Activated B cell treated with CpG ODN at 0.5 μM for 24 hours (primary cell): Measurements from ENCODE around the gene GP5. TPM values are rescaled to one million over a fixed set of nuclear protein-coding genes. Genes with fewer than 3 reads are reported as not detected.

ENCODE experiments used
- ATAC-seq: fragments of 200-7000 bp; cut with Tn5 transposase; one replicate; pipeline ENCODE4 v1.10.0; 2021; ENCODE audit warnings: low read depth, mild to moderate bottlenecking, moderate library complexity
- CTCF ChIA-PET: fragments of 350-600 bp; sonication (Branson Sonifier 250); formaldehyde crosslinking; loops from one replicate; lab custom pipeline; 2021; ENCODE audit warnings: antibody characterized with exemption; lab: Charles Lee
- POLR2A ChIA-PET: fragments of 350-600 bp; sonication (Branson Sonifier 250); formaldehyde crosslinking; loops from one replicate; lab custom pipeline; 2021; ENCODE audit warnings: antibody characterized with exemption; lab: Charles Lee
- DNase-seq: peaks from one replicate; pipeline ENCODE4 v3.0.0; 2022
- H3K27ac Mint-ChIP-seq: one replicate; pipeline ENCODE4 v1.8.0; 2020; ENCODE audit warnings: mixed read lengths
- H3K27me3 Mint-ChIP-seq: one replicate; pipeline ENCODE4 v1.8.0; 2021; ENCODE audit warnings: mixed read lengths
- H3K36me3 Mint-ChIP-seq: one replicate; pipeline ENCODE4 v1.8.0; 2021; ENCODE audit warnings: low read depth, mixed read lengths
- H3K4me1 Mint-ChIP-seq: one replicate; pipeline ENCODE4 v1.8.0; 2021; ENCODE audit warnings: mixed read lengths
- H3K4me3 Mint-ChIP-seq: one replicate; pipeline ENCODE4 v1.8.0; 2020; ENCODE audit warnings: mild to moderate bottlenecking, mixed read lengths
- H3K9me3 Mint-ChIP-seq: one replicate; pipeline ENCODE4 v1.8.0; 2020; ENCODE audit warnings: mixed read lengths
- intact Hi-C: fragments of 100-400 bp; cut with micrococcal nuclease; formaldehyde crosslinking; loops from one replicate; pipeline ENCODE4 v1.15.1; 2024
- total RNA-seq: library from RNA; stranded (reverse); gene quantifications from 2 replicates; pipeline ENCODE4 v1.2.3, GENCODE V29; 2022
- TF ChIP-seq, protein P1 (sequence below): fragments of 200-600 bp; IDR thresholded peaks from one replicate; pipeline ENCODE4 v1.8.0; 2022; ENCODE audit warnings: antibody characterized with exemption, mild to moderate bottlenecking

The GP5 gene, protein sequence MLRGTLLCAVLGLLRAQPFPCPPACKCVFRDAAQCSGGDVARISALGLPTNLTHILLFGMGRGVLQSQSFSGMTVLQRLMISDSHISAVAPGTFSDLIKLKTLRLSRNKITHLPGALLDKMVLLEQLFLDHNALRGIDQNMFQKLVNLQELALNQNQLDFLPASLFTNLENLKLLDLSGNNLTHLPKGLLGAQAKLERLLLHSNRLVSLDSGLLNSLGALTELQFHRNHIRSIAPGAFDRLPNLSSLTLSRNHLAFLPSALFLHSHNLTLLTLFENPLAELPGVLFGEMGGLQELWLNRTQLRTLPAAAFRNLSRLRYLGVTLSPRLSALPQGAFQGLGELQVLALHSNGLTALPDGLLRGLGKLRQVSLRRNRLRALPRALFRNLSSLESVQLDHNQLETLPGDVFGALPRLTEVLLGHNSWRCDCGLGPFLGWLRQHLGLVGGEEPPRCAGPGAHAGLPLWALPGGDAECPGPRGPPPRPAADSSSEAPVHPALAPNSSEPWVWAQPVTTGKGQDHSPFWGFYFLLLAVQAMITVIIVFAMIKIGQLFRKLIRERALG
- total RNA-seq, result 0.18 and 0.22 TPM in 2 replicates

DNA sequence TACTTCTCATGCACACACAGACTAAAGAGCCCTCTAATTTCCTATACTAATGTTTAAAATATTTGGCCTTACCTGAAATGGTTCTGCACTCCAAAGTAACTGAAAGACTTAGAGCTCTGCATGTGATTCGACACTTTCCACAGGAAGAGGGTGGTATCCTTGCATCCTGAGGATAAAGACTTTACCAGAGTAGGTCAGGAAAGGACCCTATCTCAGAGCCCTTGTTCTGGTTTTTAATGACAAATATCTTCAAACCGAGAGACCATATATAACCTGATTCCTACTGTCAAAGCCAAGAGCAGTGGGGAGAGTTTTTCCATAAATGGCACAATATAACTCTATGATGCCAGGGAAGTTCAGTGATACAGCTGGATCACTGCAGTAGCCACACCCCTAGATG, at the start of gene GP5:
Gene GP5 (minus strand): TSS at position 101 of the 400 bp plus-strand sequence. CDS start 984 bp downstream, outside the sequence.
- no peak for ATAC-seq
- Mint-ChIP-seq H3K36me3 (peaks cover 2% of the 10 kb centered on the region), H3K9me3 (no peaks in the 10 kb centered on the region), H3K27ac (no peak within 1 kb of the TSS), H3K4me3 (peak within 1 kb of the TSS; percentile 73), H3K27me3 (peaks cover 25% of the 10 kb centered on the region), H3K4me1 (peaks cover 32% of the 10 kb centered on the region)
- DNase-seq, result no peak
- TF ChIP-seq, protein P1, sequence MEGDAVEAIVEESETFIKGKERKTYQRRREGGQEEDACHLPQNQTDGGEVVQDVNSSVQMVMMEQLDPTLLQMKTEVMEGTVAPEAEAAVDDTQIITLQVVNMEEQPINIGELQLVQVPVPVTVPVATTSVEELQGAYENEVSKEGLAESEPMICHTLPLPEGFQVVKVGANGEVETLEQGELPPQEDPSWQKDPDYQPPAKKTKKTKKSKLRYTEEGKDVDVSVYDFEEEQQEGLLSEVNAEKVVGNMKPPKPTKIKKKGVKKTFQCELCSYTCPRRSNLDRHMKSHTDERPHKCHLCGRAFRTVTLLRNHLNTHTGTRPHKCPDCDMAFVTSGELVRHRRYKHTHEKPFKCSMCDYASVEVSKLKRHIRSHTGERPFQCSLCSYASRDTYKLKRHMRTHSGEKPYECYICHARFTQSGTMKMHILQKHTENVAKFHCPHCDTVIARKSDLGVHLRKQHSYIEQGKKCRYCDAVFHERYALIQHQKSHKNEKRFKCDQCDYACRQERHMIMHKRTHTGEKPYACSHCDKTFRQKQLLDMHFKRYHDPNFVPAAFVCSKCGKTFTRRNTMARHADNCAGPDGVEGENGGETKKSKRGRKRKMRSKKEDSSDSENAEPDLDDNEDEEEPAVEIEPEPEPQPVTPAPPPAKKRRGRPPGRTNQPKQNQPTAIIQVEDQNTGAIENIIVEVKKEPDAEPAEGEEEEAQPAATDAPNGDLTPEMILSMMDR, result no peak
- ChIA-PET POLR2A (no interaction called here), CTCF (no interaction called here)
- intact Hi-C loops, result no loop called here

DNA sequence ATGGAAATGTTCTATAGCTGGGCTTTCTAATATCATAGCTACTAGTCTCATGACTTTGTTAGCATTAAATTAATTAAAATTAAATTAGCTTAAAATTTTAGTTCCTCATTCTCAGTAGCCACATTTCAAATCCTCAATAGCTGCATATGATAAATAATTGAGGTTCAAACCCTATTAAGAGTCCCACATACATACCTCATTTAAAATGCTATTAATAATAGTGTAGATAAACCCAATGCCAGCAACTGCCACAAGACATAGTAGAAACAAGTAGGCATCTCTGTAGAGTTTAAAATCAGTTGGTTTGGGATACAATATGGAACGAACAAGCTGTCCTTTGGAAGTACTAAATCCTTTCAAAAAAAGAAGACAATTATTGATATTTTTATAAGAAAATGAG, 48.6 kb upstream of the GP5 start:
- peaks cover 74% of the 10 kb centered on the region for H3K36me3 Mint-ChIP-seq
- H3K27ac Mint-ChIP-seq, result no peak overlapping the region
- H3K27me3 Mint-ChIP-seq, result no peaks in the 10 kb centered on the region
- no peak overlapping the region for H3K4me3 Mint-ChIP-seq
- peaks cover 6% of the 10 kb centered on the region for H3K4me1 Mint-ChIP-seq
- ChIA-PET POLR2A (interaction anchor here (0.6 kb wide), 2 partner anchors 114 to 151 kb away, joined by 3 read pairs; no protein-coding TSS in a partner anchor), CTCF (no interaction called here)
- no peaks in the 10 kb centered on the region for H3K9me3 Mint-ChIP-seq
- no peak for ATAC-seq
- TF ChIP-seq, protein P1, result no peak
- no peak for DNase-seq
- intact Hi-C loops, result no loop called here

DNA sequence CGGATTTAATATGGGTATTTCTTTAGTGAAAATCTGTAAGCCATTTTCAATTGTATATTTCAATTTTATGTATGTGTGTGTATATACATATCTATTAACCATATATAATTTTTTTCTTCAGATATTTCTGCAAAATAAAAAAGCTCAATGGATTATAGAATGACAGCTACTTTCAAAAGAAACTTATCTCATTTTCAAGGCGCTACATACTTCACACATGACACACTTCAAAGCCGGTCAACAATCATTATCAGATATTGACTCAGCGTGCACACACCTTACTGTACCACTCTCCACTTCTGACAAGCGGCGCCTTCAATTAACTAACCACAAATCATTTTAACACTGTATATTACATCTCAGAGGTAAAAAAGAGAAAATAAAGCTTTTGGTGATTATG, 48.1 kb upstream of the GP5 start:
- Mint-ChIP-seq H3K4me1 (peaks cover 6% of the 10 kb centered on the region), H3K4me3 (no peak overlapping the region), H3K27me3 (no peaks in the 10 kb centered on the region), H3K36me3 (peaks cover 74% of the 10 kb centered on the region), H3K9me3 (no peaks in the 10 kb centered on the region), H3K27ac (no peak overlapping the region)
- ChIA-PET CTCF (no interaction called here), POLR2A (no interaction called here)
- TF ChIP-seq, protein P1, result no peak
- intact Hi-C loops, result no loop called here
- no peak for ATAC-seq
- DNase-seq, result no peak

DNA sequence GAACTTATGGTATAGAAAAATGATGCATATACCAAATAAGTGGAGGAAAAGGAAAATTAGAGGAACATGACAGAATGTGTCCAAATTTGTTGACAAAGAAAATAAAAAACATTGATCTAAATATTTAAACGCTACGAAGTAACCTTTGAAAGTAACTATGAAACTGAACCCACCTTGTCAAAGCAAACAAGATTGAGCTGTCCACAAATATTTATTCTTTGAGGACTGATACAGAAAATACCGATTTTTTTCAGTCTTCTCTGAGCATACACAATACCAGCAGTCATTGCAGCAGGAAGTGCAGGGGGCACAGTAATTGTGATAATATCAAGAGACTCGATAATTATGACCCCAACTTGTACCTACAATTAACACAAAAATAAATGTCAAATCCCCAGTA, 47.7 kb upstream of the GP5 start:
- H3K36me3 Mint-ChIP-seq, result peaks cover 75% of the 10 kb centered on the region
- DNase-seq, result no peak
- ChIA-PET CTCF (interaction anchor here (0.9 kb wide), 1 partner anchor 114 kb away, joined by 3 read pairs; no protein-coding TSS in a partner anchor), POLR2A (no interaction called here)
- no peaks in the 10 kb centered on the region for H3K9me3 Mint-ChIP-seq
- intact Hi-C loops, result no loop called here
- TF ChIP-seq, protein P1, result no peak
- no peak overlapping the region for H3K4me3 Mint-ChIP-seq
- no peaks in the 10 kb centered on the region for H3K27me3 Mint-ChIP-seq
- peaks cover 6% of the 10 kb centered on the region for H3K4me1 Mint-ChIP-seq
- no peak for ATAC-seq
- H3K27ac Mint-ChIP-seq, result no peak overlapping the region

DNA sequence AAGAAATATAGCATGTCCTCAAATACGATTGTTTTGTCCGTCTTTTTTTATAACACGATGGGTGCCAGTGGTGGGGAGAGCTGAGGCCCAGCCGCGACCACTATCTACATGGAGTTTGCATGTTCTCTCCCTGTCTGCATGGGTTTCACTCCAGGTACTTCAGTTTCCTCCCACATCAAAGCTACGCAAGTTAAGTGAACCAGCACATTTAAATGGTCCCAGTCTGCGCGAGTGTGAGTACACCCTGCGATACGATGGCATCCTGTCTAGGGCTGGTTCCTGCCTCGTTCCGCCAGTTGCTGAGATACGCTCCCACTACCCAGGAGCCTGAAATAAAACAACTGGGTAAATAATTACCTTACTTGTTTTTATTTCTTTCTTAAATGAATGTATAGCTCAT, 47.1 kb upstream of the GP5 start:
- no peak for DNase-seq
- Mint-ChIP-seq H3K9me3 (no peaks in the 10 kb centered on the region), H3K4me1 (peaks cover 6% of the 10 kb centered on the region), H3K36me3 (peaks cover 74% of the 10 kb centered on the region), H3K27ac (no peak overlapping the region), H3K27me3 (no peaks in the 10 kb centered on the region), H3K4me3 (no peak overlapping the region)
- intact Hi-C loops, result no loop called here
- POLR2A ChIA-PET, result no interaction called here
- TF ChIP-seq, protein P1, result no peak
- ATAC-seq, result no peak
- CTCF ChIA-PET, result interaction anchor here (0.9 kb wide), 1 partner anchor 114 kb away, joined by 3 read pairs; no protein-coding TSS in a partner anchor
